Omental fat pad (tissue), 4 donors: ENCODE results near the gene C19orf81. TPM values are rescaled to one million over a fixed set of nuclear protein-coding genes. Genes with fewer than 3 reads are reported as not detected.

Experiments used
- ATAC-seq: fragments of 150-250 bp; one replicate; pipeline ENCODE4 v1.9.1; 2016; ENCODE audit warnings: mild to moderate bottlenecking, moderate library complexity; ENCODE audit not compliant: low FRiP score
- DNase-seq: peaks from one replicate; pipeline ENCODE4 v3.0.0-alpha.2; 2019; ENCODE audit warnings: low spot score
- total RNA-seq, 4 donors: library from RNA; depleted of rRNA; stranded (reverse); fragments of >200 nt; gene quantifications; one replicate each; pipeline ENCODE4 v1.1.0, GENCODE V29; 2016
- TF ChIP-seq, protein P1 (sequence below), 3 donors: fragments of 450-650 bp; IDR thresholded peaks; one replicate each; pipeline ENCODE4 v1.5.1; 2016 to 2017; ENCODE audit warnings: antibody characterized with exemption in 3 of 3, mild to moderate bottlenecking in 3 of 3, moderate library complexity in 2 of 3

The C19orf81 gene
- total RNA-seq, 4 donors from 2014 or later = not detected

GRCh38 chr19:50661023-50661422 lies 11.8 kb downstream of the C19orf81 start:
- TF ChIP-seq, protein P1, sequence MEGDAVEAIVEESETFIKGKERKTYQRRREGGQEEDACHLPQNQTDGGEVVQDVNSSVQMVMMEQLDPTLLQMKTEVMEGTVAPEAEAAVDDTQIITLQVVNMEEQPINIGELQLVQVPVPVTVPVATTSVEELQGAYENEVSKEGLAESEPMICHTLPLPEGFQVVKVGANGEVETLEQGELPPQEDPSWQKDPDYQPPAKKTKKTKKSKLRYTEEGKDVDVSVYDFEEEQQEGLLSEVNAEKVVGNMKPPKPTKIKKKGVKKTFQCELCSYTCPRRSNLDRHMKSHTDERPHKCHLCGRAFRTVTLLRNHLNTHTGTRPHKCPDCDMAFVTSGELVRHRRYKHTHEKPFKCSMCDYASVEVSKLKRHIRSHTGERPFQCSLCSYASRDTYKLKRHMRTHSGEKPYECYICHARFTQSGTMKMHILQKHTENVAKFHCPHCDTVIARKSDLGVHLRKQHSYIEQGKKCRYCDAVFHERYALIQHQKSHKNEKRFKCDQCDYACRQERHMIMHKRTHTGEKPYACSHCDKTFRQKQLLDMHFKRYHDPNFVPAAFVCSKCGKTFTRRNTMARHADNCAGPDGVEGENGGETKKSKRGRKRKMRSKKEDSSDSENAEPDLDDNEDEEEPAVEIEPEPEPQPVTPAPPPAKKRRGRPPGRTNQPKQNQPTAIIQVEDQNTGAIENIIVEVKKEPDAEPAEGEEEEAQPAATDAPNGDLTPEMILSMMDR (IDR thresholded peaks at IDR 0.05) = no peak
- no peak for DNase-seq
- ATAC-seq = no peak

- ATAC-seq = no peak
- DNase-seq = no peak
- TF ChIP-seq, protein P1 (IDR thresholded peaks at IDR 0.05) = no peak
Measured at GRCh38 chr19:50661766-50662650, 12.8 kb downstream of the C19orf81 start.

GRCh38 chr19:50662651-50663481 lies 13.6 kb downstream of the C19orf81 start:
- no peak for DNase-seq
- TF ChIP-seq, protein P1 (IDR thresholded peaks at IDR 0.05) = no peak

DNA sequence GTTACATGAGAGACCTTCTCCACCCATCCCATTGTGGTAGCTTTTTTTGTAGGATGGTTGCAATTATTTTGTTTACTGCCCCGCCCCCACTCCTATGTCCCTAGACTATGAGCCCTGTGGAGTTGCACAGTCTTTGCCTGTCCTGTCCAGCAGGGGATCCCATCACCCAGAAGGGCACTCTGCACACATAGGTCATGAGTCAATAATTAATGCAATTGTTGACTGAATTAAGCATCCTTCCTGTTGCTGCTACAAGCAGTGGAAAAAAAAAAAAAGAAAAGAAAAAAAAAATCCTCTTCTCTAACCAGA lies 14.2 kb downstream of the C19orf81 start:
- no peak for DNase-seq
- TF ChIP-seq, protein P1 (IDR thresholded peaks at IDR 0.05) = no peak
- ATAC-seq = no peak

More at GRCh38 chr19:50662651-50663481, 13.6 kb downstream of the C19orf81 start:
- no peak for ATAC-seq

DNA sequence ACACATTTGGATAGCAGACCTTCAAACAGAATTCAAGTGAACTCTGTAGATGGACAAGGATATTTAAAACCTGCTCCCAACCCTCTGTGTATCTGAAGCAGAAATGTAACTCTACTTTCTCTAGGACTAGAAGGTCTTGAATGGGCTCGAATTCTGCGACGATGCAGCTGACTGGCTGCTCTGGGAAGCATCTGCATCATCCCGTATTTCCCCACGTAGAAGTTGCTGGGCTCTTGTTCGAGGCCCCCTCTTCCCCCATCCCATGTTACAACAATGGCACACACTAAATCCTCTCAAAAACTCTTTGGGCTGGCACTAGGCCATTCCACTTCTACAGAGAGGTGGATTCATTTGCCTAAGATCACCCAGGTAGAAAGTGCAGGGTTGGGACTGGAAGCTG lies 15.0 kb downstream of the C19orf81 start:
- ATAC-seq (no peak), DNase-seq (no peak)
- TF ChIP-seq, protein P1 (IDR thresholded peaks at IDR 0.05) = no peak

DNA sequence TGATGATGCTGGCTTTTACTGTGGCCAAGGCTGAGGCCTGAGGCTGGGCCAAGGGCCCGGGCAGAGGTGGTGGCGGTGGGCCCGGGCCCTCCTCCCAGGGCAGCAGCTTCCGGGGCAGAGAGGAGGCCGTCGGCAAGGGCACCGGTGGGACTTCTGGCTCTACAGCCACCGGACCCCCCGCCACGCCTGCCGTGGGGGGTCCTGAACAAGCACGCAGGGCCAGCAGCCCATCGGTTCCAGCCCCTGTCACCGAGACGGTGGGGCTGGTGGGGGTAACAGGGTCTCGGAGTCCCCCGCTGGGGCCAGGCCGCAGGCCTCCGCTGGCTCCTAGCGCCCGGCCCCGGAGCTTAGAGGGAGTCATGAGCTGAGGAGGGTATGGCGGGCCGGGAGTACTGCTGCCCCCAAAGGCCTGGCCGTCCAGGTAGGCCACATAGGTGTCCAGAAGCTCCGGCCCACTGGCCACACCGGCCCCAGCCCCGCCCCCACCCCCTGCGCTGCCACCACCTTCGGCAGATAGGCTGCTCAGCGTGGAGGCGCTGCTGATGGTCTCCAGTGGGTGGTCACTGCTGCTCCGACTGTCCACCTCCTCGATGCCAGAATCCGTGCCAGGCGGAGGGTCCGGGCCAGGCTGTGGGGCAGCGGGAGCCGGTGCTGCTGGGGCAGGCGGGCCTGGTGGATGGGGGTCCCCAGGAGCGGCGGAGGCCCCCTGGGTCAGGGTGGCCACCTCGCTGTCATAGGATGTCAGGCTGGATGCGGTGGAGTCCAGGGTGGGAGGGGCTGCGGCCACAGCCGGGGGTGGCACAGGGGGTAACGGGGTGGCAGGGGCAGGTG lies 17.3 kb downstream of the C19orf81 start:
- DNase-seq = no peak
- no peak for ATAC-seq
- TF ChIP-seq, protein P1 (IDR thresholded peaks at IDR 0.05) = no peak
